ENCODE measurements around the gene SLC16A7.

The SLC16A7 gene

DNA sequence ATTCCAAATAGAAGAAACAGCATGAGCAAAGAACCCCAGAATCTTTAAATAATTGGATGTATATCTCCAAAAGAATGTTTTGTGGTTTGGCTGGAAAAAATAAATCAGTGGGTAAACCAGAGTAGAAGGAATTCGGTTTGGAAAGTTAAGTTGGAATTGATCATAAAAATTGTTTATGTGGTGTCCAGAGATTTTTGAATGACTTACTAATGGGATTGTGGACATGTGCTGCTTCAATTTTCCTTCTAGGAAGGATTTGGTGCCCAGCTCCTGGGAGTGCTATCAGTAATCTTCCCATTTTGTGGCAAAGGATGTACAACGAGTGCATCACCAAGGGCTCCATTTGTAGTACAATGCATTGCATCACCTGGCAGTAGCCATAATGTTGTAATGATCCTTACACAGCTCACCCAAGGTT lies 224.8 kb downstream of the SLC16A7 start:
- no peak for DNase-seq (ENCODE audit: low read depth)
- TF ChIP-seq, protein P1, sequence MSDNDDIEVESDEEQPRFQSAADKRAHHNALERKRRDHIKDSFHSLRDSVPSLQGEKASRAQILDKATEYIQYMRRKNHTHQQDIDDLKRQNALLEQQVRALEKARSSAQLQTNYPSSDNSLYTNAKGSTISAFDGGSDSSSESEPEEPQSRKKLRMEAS (IDR thresholded peaks at IDR 0.05; ENCODE audit: low read depth, low read length), result no peak
- TF ChIP-seq POLR2A (IDR thresholded peaks at IDR 0.05; ENCODE audit: extremely low read depth, insufficient read length) (no peak), MYC (IDR thresholded peaks at IDR 0.05; ENCODE audit: low read depth, low read length) (no peak), CTCF (IDR thresholded peaks at IDR 0.05; ENCODE audit: low read depth, low read length) (no peak)
- H3K4me3 ChIP-seq (ENCODE audit: low read depth, low read length), result no peak overlapping the region

DNA sequence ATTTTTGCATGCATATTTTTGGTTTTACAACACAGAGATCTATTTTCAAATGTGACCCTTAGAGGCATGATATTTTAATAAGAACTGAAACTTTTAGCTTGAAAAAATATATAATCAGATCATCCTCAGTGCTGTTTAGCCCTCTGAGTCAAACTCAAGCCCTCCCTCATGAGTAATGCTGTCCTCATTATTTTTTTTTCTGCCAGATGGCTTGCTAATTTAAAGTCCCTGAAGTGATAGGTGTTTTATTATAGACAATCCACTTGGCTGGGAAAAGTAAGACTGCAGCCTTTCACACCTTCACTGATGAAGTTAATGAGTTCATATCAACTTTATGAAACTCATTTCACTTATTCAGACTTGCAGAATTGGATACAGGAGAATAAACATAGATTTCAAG lies 227.7 kb downstream of the SLC16A7 start:
- TF ChIP-seq, protein P1 (IDR thresholded peaks at IDR 0.05; ENCODE audit: low read depth, low read length), result no peak
- TF ChIP-seq POLR2A (IDR thresholded peaks at IDR 0.05; ENCODE audit: extremely low read depth, insufficient read length) (no peak), CTCF (IDR thresholded peaks at IDR 0.05; ENCODE audit: low read depth, low read length) (no peak), MYC (IDR thresholded peaks at IDR 0.05; ENCODE audit: low read depth, low read length) (no peak)
- no peak for DNase-seq (ENCODE audit: low read depth)
- no peak overlapping the region for H3K4me3 ChIP-seq (ENCODE audit: low read depth, low read length)

- H3K4me3 ChIP-seq (ENCODE audit: low read depth, low read length), result no peak overlapping the region
- no peak for TF ChIP-seq MYC (IDR thresholded peaks at IDR 0.05; ENCODE audit: low read depth, low read length)
Observed at GRCh38 chr12:59827767-59828166, 231.9 kb downstream of the SLC16A7 start.

DNA sequence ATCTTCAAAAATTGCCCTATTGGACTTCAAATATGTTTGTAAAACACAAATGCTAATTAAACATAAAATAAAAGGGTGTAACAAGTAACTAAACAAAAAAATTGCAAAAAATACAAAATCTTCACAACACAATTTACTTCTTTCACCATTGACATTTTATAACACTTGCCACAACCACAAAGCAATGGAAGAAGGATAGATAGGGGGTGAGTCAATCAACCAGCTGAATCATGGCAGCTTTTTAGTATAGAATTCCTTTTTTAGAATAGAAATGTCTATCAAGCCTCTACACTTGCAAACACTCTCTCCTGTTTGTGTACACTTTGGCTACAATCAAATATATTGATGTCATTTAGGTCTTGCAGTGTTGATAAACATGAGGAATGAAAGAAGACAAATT lies 232.7 kb downstream of the SLC16A7 start:
- no peak for DNase-seq (ENCODE audit: low read depth)
- no peak for TF ChIP-seq POLR2A (IDR thresholded peaks at IDR 0.05; ENCODE audit: extremely low read depth, insufficient read length)
- no peak overlapping the region for H3K4me3 ChIP-seq (ENCODE audit: low read depth, low read length)

More at GRCh38 chr12:59827767-59828166, 231.9 kb downstream of the SLC16A7 start:
- no peak for DNase-seq (ENCODE audit: low read depth)

- DNase-seq (ENCODE audit: low read depth), result peak; percentile 3
- no peak for TF ChIP-seq CTCF (IDR thresholded peaks at IDR 0.05; ENCODE audit: low read depth, low read length)
- no peak for TF ChIP-seq POLR2A (IDR thresholded peaks at IDR 0.05; ENCODE audit: extremely low read depth, insufficient read length)
- TF ChIP-seq, protein P1 (IDR thresholded peaks at IDR 0.05; ENCODE audit: low read depth, low read length), result no peak
- no peak for TF ChIP-seq MYC (IDR thresholded peaks at IDR 0.05; ENCODE audit: low read depth, low read length)
Observed at GRCh38 chr12:59833408-59833807, 237.6 kb downstream of the SLC16A7 start.

DNA sequence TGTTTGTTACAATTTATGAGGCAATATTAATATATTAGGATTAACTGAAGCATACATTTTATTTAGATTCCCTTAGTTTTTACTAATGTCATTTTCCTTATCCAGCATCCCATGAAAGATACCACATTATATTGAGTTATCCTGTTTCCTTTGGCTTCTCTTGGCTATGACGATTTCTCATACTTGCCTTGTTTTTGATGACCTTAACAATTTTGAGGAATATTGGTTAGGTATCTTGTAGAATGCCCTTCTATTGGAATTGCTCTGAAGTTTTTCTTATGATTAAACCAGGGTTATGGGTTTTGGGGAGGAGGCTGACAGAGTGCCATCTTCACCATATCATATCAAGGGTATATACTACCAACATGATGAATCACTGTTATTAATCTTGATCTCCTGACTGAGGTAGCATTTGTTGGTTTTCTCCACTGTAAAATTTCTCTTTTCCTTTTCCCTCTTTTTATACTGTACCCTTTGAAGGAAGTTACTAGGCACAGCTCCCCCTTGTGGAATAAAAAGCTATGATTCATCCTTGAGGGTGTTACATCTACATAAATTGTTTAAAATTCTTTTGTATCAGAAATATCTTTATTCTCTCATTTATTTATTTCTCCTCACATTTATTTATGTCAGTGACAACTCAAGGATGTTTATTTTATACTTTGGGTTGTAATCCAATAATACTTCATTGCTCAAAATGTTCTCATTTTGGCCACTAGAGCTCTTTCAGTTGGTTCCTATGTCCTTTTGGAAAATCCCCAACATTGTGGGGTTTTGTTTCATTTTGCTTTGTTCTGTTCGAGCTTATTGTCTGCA lies 239.0 kb downstream of the SLC16A7 start:
- DNase-seq (ENCODE audit: low read depth), result peak; percentile 42
- peak; percentile 45 for TF ChIP-seq CTCF (IDR thresholded peaks at IDR 0.05; ENCODE audit: low read depth, low read length)
- TF ChIP-seq, protein P1 (IDR thresholded peaks at IDR 0.05; ENCODE audit: low read depth, low read length), result no peak
- H3K4me3 ChIP-seq (ENCODE audit: low read depth, low read length), result no peak overlapping the region

More at GRCh38 chr12:59833408-59833807, 237.6 kb downstream of the SLC16A7 start:
- H3K4me3 ChIP-seq (ENCODE audit: low read depth, low read length), result no peak overlapping the region
